Measurements from ENCODE around the gene PI4KA. TPM values are rescaled to one million over a fixed set of nuclear protein-coding genes. Genes with fewer than 3 reads are reported as not detected.

Gene PI4KA
- total RNA-seq, 3 donors from 2014 or later (not counting 1 experiment from before 2014, with no cell fraction given) = 208 to 233 (median 215) TPM

DNA sequence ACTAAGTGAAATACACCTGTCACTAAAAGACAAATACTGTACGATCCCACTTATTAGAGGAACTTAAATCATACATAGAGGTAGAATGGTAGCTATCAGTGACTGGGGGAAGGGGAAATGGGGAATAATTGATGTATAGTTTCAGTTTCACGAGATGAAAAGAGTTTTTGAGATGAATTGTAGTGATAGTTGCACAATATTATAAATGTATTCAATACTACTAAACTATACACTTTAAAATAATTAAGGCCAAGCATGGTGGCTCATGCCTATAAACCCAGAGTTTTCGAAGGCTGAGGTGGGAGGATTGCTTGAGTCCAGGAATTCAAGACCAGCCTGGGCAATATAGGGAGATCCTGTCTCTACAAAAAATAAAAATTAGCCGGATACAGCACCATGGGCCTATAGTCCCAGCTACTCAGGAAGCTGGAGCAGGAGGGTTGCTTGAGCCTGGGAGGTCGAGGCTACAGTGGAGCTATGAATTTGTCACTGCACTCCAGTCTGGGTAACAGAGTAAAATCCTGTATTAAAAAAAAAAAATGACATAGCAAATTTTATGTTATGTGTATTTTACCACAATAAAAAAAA is 44.3 kb downstream of the PI4KA start:
- H3K4me1 ChIP-seq (ENCODE audit: control insufficient read depth, insufficient read depth, low read length) = no peaks in the 10 kb centered on the region

DNA sequence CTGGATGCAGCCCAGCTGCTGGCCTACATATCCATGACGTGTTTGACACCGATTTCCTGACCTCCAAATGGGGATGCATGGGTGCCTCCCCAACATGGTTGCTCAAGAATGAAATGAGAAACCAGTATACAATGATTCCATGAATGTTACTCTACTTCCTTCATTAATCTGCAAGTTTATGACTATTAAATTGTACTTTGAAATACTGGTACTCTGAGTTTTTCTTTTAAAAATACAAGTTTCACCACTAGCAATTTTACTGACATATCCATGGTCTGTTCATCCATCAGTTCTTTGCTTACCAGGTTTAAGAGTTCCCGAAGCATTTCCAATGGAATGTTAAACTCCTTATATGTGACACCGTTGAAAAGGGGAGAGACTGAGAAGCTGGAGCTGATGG is 45.6 kb downstream of the PI4KA start:
- H3K27me3 Mint-ChIP-seq (ENCODE audit: low read depth in 2 of 2) = no peaks in the 10 kb centered on the region
- Histone ChIP-seq H3K4me1 (ENCODE audit: control insufficient read depth, insufficient read depth, low read length) (no peaks in the 10 kb centered on the region), H3K27ac (ENCODE audit: low read length) (no peak overlapping the region), H3K4me3 (ENCODE audit: low read length) (no peak overlapping the region), H3K36me3 (ENCODE audit: control insufficient read depth, insufficient read depth, low read length) (peaks cover 56% of the 10 kb centered on the region), H3K9me3 (ENCODE audit: control insufficient read depth, insufficient read depth, low read length) (no peaks in the 10 kb centered on the region), H3K27me3 (ENCODE audit: control insufficient read depth, insufficient read depth, low read length) (no peaks in the 10 kb centered on the region)
- H3K4me1 Mint-ChIP-seq = peaks cover 10 to 12% of the 10 kb centered on the region in 2 donors
- no peak for ATAC-seq
- no peaks in the 10 kb centered on the region for H3K9me3 Mint-ChIP-seq
- no peak overlapping the region for H3K27ac Mint-ChIP-seq
- intact Hi-C loops (cut with micrococcal nuclease) = no loop called here
- no peak for DNase-seq
- TF ChIP-seq, protein P1, sequence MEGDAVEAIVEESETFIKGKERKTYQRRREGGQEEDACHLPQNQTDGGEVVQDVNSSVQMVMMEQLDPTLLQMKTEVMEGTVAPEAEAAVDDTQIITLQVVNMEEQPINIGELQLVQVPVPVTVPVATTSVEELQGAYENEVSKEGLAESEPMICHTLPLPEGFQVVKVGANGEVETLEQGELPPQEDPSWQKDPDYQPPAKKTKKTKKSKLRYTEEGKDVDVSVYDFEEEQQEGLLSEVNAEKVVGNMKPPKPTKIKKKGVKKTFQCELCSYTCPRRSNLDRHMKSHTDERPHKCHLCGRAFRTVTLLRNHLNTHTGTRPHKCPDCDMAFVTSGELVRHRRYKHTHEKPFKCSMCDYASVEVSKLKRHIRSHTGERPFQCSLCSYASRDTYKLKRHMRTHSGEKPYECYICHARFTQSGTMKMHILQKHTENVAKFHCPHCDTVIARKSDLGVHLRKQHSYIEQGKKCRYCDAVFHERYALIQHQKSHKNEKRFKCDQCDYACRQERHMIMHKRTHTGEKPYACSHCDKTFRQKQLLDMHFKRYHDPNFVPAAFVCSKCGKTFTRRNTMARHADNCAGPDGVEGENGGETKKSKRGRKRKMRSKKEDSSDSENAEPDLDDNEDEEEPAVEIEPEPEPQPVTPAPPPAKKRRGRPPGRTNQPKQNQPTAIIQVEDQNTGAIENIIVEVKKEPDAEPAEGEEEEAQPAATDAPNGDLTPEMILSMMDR (IDR thresholded peaks at IDR 0.05) = no peak
- H3K36me3 Mint-ChIP-seq = peaks cover 7% of the 10 kb centered on the region
- 98% methylated on average over 4 of the region's 4 CpGs for WGBS (ENCODE audit: insufficient coverage)
- H3K4me3 Mint-ChIP-seq = no peak overlapping the region

More for the DNA sequence above, 44.3 kb downstream of the PI4KA start:
- H3K36me3 ChIP-seq (ENCODE audit: control insufficient read depth, insufficient read depth, low read length) = peaks cover 57% of the 10 kb centered on the region
- H3K4me3 ChIP-seq (ENCODE audit: low read length) = no peak overlapping the region
- no peaks in the 10 kb centered on the region for H3K9me3 Mint-ChIP-seq
- H3K9me3 ChIP-seq (ENCODE audit: control insufficient read depth, insufficient read depth, low read length) = no peaks in the 10 kb centered on the region
- H3K4me1 Mint-ChIP-seq = peaks cover 10 to 12% of the 10 kb centered on the region in 2 donors
- no peak overlapping the region for H3K27ac ChIP-seq (ENCODE audit: low read length)
- intact Hi-C loops (cut with micrococcal nuclease) = no loop called here
- DNase-seq (no peak), ATAC-seq (no peak)
- 98% methylated on average over 3 of the region's 5 CpGs for WGBS (ENCODE audit: insufficient coverage)
- H3K27ac Mint-ChIP-seq = no peak overlapping the region
- H3K27me3 ChIP-seq (ENCODE audit: control insufficient read depth, insufficient read depth, low read length) = no peaks in the 10 kb centered on the region
- H3K27me3 Mint-ChIP-seq (ENCODE audit: low read depth in 2 of 2) = no peaks in the 10 kb centered on the region
- TF ChIP-seq, protein P1 (IDR thresholded peaks at IDR 0.05) = no peak
- H3K4me3 Mint-ChIP-seq = no peak overlapping the region
- peaks cover 7% of the 10 kb centered on the region for H3K36me3 Mint-ChIP-seq

DNA sequence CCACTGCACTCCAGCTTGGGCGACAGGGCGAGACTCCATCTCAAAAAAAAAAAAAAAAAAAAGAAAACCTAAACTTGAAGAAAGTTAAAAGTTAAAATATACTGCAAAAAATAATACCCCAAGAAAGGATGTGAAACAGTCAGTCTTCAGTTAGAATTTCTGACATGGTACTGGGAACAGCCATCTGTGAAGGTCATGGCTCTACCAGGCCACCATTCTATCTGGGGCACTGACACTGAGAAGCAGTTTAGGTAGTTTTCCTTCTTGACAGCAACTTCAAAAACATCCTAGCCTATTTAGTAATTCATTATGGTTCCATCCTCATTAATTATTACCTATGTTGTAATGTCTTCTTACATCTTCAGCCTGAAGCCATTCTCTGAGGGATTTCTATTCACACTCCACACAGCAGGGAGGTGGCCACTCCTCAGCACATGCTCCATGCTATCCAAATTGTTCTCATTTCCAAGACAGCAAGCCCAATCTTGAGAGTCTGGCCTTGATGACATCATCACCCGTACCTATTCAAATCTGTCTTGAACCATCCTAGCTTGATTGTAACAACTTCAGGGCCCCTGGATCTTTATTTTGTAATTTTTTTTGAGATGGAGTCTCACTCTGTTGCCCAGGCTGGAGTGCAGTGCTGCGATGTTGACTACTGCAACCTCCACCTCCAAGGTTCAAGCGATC is 46.5 kb downstream of the PI4KA start:
- no peaks in the 10 kb centered on the region for H3K4me1 ChIP-seq (ENCODE audit: control insufficient read depth, insufficient read depth, low read length)
- DNase-seq (no peak), ATAC-seq (no peak)
- no peaks in the 10 kb centered on the region for H3K27me3 ChIP-seq (ENCODE audit: control insufficient read depth, insufficient read depth, low read length)
- H3K9me3 Mint-ChIP-seq = no peaks in the 10 kb centered on the region
- WGBS (ENCODE audit: insufficient coverage) = 100% methylated on average over 3 of the region's 5 CpGs
- H3K4me3 ChIP-seq (ENCODE audit: low read length) = no peak overlapping the region
- TF ChIP-seq, protein P1 (IDR thresholded peaks at IDR 0.05) = no peak
- H3K36me3 Mint-ChIP-seq = peaks cover 7% of the 10 kb centered on the region
- intact Hi-C loops (cut with micrococcal nuclease) = no loop called here
- no peak overlapping the region for H3K4me3 Mint-ChIP-seq
- H3K4me1 Mint-ChIP-seq = peaks cover 10 to 12% of the 10 kb centered on the region in 2 donors
- no peak overlapping the region for H3K27ac ChIP-seq (ENCODE audit: low read length)
- peaks cover 59% of the 10 kb centered on the region for H3K36me3 ChIP-seq (ENCODE audit: control insufficient read depth, insufficient read depth, low read length)
- no peaks in the 10 kb centered on the region for H3K9me3 ChIP-seq (ENCODE audit: control insufficient read depth, insufficient read depth, low read length)
- no peaks in the 10 kb centered on the region for H3K27me3 Mint-ChIP-seq (ENCODE audit: low read depth in 2 of 2)
- H3K27ac Mint-ChIP-seq = no peak overlapping the region

Data from natural killer cell (primary cell).